ENCODE results near the gene AK9.

DNA sequence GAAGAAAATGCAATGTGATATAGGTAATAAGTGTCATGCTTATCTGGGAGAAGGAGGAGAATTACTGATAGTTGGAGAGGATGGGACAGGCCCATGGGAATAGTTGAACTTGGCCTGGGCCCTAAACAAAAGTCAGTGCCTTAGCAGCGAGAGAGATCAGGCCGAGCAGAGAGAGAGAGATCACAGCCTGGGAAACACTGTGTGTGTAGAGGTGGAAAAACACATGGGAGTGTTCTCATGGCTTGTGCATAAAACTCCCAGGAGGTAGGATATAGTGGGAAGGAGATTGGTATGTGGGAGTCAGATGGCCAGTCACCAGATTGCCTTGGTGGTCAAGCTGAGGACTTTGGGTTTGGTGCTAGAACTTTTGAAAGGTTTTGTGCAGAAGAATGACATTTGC is 47.7 kb upstream of the AK9 start:
- TF ChIP-seq TAF1 (IDR thresholded peaks at IDR 0.05; ENCODE audit: borderline replicate concordance, insufficient read depth, low read length) (no peak), POLR2AphosphoS5 (IDR thresholded peaks at IDR 0.05; ENCODE audit: low read depth, low read length) (no peak)
